ENCODE measurements around the gene TPCN2.

Gene TPCN2

DNA sequence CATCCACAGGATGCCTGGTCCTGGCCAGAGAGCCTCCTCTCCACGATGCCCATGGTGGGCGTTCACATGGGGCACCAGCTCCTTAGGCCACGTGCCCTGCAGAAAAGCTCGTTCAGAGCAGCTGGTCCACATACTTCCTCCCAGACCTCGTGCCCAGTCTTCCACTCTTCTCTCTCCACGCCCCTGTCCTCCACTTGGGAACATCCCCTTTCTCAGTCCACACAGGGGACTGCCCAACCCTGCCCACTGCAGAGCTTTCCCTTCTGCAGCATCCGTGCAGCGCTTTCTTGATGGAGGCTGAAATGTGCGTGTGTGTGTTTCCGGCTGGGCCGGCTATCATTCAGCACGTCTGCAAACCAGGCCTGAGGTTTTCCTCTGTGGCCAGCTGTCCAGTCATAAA is 11.3 kb downstream of the TPCN2 start:
- in situ Hi-C loops (cut with HindIII; ENCODE audit: low pct_ligation_motif_present, low sequenced_read_pairs) = no loop called here
- no peak overlapping the region for H3K27ac ChIP-seq
- peaks cover 2% of the 10 kb centered on the region for H3K36me3 ChIP-seq (replicated peaks)
- H3K27me3 ChIP-seq (replicated peaks) = no peaks in the 10 kb centered on the region
- TF ChIP-seq, protein P1, sequence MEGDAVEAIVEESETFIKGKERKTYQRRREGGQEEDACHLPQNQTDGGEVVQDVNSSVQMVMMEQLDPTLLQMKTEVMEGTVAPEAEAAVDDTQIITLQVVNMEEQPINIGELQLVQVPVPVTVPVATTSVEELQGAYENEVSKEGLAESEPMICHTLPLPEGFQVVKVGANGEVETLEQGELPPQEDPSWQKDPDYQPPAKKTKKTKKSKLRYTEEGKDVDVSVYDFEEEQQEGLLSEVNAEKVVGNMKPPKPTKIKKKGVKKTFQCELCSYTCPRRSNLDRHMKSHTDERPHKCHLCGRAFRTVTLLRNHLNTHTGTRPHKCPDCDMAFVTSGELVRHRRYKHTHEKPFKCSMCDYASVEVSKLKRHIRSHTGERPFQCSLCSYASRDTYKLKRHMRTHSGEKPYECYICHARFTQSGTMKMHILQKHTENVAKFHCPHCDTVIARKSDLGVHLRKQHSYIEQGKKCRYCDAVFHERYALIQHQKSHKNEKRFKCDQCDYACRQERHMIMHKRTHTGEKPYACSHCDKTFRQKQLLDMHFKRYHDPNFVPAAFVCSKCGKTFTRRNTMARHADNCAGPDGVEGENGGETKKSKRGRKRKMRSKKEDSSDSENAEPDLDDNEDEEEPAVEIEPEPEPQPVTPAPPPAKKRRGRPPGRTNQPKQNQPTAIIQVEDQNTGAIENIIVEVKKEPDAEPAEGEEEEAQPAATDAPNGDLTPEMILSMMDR (IDR thresholded peaks at IDR 0.05; ENCODE audit: low read depth, low read length, missing control alignments) = no peak
- DNase-seq = no peak
- no peak overlapping the region for H3K4me3 ChIP-seq (ENCODE audit: low read depth, low read length)

DNA sequence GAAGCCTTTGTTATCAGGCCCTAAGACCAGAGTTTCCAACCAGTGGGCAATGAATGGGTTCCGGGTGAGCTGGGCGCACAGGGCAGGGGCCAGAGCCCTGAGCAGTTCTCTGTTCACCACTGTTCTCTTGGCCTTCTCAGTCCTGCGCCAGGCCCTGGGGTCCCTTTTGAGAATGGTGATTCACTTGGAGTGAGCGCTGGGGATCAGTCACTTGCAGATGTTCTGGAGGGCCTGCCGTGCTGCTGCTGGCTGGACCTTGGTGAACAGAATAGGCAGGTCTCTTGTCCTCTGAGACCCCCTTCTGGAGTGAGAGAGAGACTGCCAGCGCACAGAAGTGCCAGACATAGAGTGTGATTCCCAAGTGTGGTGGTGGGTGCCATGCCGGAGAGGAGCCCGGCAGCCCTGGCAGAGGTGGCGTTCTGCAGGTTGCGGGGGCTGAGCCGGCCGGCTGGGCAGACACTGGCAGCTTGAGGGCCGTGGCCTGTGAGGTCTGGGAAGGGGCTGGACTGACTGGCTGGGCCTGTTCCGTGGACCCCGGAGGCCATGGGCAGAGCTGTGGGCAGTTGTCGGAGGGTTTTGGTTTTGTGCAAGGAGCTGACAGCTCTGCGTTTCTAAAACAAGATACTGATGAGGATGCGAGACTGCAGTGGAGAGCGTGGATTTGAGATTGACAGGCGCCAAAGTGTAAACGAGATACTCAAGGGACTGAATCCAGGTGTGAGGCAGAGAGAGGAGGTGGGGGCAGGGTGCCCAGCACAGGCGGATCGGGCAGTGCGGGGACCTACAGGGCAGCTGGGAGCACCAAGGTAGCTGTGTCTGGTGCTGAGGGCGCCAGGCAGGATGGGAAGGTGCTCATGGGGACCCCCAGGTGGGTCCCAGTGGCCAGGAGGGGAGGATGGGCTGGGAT is 12.3 kb downstream of the TPCN2 start:
- Histone ChIP-seq H3K27me3 (replicated peaks) (no peaks in the 10 kb centered on the region), H3K27ac (no peak overlapping the region), H3K36me3 (replicated peaks) (no peaks in the 10 kb centered on the region), H3K4me3 (ENCODE audit: low read depth, low read length) (no peak overlapping the region)
- in situ Hi-C loops (cut with HindIII; ENCODE audit: low pct_ligation_motif_present, low sequenced_read_pairs) = no loop called here
- TF ChIP-seq, protein P1 (IDR thresholded peaks at IDR 0.05; ENCODE audit: low read depth, low read length, missing control alignments) = no peak
- DNase-seq = no peak

DNA sequence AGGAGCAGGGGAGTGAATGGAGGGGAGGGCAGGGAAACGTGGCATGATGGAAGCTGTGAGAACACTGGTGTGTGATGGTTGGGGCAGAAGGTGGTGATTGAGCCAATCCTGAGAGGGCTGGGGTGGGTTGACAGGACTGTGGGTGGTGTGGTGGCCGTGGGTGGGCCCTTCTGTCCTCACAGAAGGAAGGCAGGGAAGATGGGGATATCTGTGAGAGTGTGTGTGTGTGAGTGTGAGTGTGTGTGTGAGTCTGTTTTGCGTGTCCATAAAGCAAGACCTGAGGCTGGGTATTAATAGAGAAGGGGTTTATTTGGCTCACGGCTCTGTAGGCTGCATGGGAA is 13.0 kb downstream of the TPCN2 start:
- Histone ChIP-seq H3K27ac (no peak overlapping the region), H3K27me3 (replicated peaks) (no peaks in the 10 kb centered on the region), H3K36me3 (replicated peaks) (no peaks in the 10 kb centered on the region), H3K4me3 (ENCODE audit: low read depth, low read length) (no peak overlapping the region)
- TF ChIP-seq, protein P1 (IDR thresholded peaks at IDR 0.05; ENCODE audit: low read depth, low read length, missing control alignments) = no peak
- in situ Hi-C loops (cut with HindIII; ENCODE audit: low pct_ligation_motif_present, low sequenced_read_pairs) = no loop called here
- DNase-seq = no peak

DNA sequence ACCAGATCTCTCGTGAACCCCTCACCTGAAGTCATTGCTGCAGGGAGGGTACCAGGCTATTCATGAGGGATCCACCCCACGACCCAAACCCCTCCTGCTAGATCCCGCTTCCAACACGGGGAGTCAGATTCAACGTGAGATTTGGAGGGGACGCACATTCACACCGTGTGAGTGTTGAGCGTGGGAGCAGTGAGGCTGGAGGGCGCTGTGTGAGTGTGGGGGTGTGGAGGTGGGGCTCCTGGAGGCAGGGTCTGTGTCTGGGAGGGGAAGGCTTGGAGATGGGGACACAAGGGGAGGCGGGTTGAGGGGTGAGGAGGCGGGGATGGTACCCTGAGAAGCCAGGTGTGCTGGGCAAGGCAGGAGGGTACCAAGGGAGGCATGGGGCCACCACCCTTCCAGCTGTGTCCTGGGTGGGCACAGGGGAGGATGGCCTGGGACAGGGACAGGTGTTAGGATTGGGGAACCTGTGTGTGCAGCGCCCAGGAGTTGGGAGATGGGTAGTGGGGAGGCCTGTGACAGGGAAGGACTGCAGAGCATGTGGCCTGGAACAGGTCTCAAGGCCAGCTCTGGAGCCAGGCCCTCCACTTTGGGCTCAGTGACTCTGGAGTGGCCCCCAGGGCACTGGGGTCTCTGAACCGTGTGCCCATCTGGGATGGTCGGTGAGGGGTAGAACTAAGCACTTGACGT is 13.6 kb downstream of the TPCN2 start:
- TF ChIP-seq, protein P1 (IDR thresholded peaks at IDR 0.05; ENCODE audit: low read depth, low read length, missing control alignments) = no peak
- Histone ChIP-seq H3K27me3 (replicated peaks) (no peaks in the 10 kb centered on the region), H3K27ac (no peak overlapping the region), H3K4me3 (ENCODE audit: low read depth, low read length) (no peak overlapping the region), H3K36me3 (replicated peaks) (no peaks in the 10 kb centered on the region)
- in situ Hi-C loops (cut with HindIII; ENCODE audit: low pct_ligation_motif_present, low sequenced_read_pairs) = no loop called here
- no peak for DNase-seq

DNA sequence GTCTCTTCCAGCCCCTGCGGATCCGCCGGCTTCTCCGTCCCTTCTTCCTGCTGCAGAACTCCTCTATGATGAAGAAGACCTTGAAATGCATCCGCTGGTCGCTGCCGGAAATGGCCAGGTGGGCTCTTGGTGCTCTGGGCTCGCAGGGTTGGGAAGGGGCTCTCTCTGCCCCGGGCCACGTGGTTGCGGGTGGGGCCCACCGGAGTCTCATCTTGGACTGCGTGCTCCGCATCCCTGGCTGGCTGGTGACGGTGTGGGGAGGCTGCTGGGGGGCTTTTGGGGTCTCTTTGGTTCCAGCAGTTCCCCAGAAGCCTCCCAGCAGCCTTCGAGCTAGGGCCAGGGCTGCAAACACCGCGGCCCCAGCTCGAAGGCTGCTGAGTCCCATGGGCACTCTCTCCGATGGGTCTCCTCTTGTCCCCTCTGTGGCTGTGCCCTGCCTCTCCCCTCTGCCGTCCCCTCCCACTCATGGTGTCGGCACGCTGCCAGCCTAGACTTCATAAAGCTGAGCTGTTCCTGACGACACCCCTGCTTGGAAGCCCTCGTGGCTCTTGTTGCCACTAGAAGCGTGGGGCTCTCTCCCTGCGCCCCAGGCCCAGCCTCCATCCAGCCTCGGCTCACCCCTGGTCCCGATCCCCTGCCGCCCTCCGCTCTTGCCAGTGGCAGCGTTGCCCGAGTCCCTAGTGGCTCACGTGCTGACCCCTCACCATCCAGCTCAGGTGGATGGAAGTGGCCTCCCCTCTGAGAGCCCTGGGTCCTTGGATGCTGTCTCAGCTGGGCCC is 14.3 kb downstream of the TPCN2 start:
- TF ChIP-seq, protein P1 (IDR thresholded peaks at IDR 0.05; ENCODE audit: low read depth, low read length, missing control alignments) = no peak
- Histone ChIP-seq H3K27me3 (replicated peaks) (no peaks in the 10 kb centered on the region), H3K36me3 (replicated peaks) (no peaks in the 10 kb centered on the region), H3K4me3 (ENCODE audit: low read depth, low read length) (no peak overlapping the region), H3K27ac (no peak overlapping the region)
- no peak for DNase-seq
- in situ Hi-C loops (cut with HindIII; ENCODE audit: low pct_ligation_motif_present, low sequenced_read_pairs) = no loop called here
